Coronary artery (tissue), 2 donors: ENCODE data around the gene CENPK.

Experiments used
- DNase-seq: peaks from one replicate; pipeline ENCODE4 v3.0.0-alpha.2; 2017; ENCODE audit warnings: low spot score
- H3K27ac ChIP-seq, 2 donors: fragments of 200-600 bp; sonication (generic); one replicate each; pipeline ENCODE4 v1.5.1; 2016 to 2019
- H3K4me3 ChIP-seq: fragments of 200-600 bp; sonication (generic); 2 replicates; pipeline ENCODE4 v1.5.1; 2016; ENCODE audit warnings: mild to moderate bottlenecking, moderate library complexity
- CTCF ChIP-seq: fragments of 200-600 bp; sonication (generic); IDR thresholded peaks from one replicate; pipeline ENCODE4 v1.5.1; 2019; ENCODE audit warnings: antibody characterized with exemption

The CENPK gene

GRCh38 chr5:65546141-65546540 is 16.8 kb downstream of the CENPK start:
- no peak for DNase-seq
- no peak for TF ChIP-seq CTCF
- no peak overlapping the region for H3K4me3 ChIP-seq
- no peak overlapping the region for H3K27ac ChIP-seq

GRCh38 chr5:65544473-65544872 is 18.5 kb downstream of the CENPK start:
- H3K27ac ChIP-seq: no peak overlapping the region
- no peak overlapping the region for H3K4me3 ChIP-seq
- DNase-seq: no peak
- TF ChIP-seq CTCF: no peak

- Histone ChIP-seq H3K27ac (no peak overlapping the region), H3K4me3 (no peak overlapping the region)
- TF ChIP-seq CTCF: no peak
- no peak for DNase-seq
Observed at GRCh38 chr5:65539827-65540226, 23.1 kb downstream of the CENPK start.

- H3K27ac ChIP-seq: no peak overlapping the region
- TF ChIP-seq CTCF: no peak
- DNase-seq: no peak
- no peak overlapping the region for H3K4me3 ChIP-seq
Observed at GRCh38 chr5:65535529-65535987, 27.4 kb downstream of the CENPK start.

- no peak for DNase-seq
- no peak overlapping the region for H3K4me3 ChIP-seq
- H3K27ac ChIP-seq: no peak overlapping the region
- TF ChIP-seq CTCF: no peak
Observed at GRCh38 chr5:65530904-65531303, 32.1 kb downstream of the CENPK start.

GRCh38 chr5:65525726-65526125 is 37.2 kb downstream of the CENPK start:
- Histone ChIP-seq H3K27ac (no peak overlapping the region), H3K4me3 (no peak overlapping the region)
- no peak for DNase-seq
- no peak for TF ChIP-seq CTCF

GRCh38 chr5:65512170-65512937 is 50.6 kb downstream of the CENPK start:
- H3K27ac ChIP-seq: no peak overlapping the region
- no peak overlapping the region for H3K4me3 ChIP-seq
- no peak for TF ChIP-seq CTCF
- DNase-seq: no peak
